ENCODE results near the gene KLHL29. TPM values are rescaled to one million over a fixed set of nuclear protein-coding genes. Genes with fewer than 3 reads are reported as not detected.

The KLHL29 gene
- total RNA-seq, 2 experiments from 2014 or later: 0.15 to 0.21 TPM

DNA sequence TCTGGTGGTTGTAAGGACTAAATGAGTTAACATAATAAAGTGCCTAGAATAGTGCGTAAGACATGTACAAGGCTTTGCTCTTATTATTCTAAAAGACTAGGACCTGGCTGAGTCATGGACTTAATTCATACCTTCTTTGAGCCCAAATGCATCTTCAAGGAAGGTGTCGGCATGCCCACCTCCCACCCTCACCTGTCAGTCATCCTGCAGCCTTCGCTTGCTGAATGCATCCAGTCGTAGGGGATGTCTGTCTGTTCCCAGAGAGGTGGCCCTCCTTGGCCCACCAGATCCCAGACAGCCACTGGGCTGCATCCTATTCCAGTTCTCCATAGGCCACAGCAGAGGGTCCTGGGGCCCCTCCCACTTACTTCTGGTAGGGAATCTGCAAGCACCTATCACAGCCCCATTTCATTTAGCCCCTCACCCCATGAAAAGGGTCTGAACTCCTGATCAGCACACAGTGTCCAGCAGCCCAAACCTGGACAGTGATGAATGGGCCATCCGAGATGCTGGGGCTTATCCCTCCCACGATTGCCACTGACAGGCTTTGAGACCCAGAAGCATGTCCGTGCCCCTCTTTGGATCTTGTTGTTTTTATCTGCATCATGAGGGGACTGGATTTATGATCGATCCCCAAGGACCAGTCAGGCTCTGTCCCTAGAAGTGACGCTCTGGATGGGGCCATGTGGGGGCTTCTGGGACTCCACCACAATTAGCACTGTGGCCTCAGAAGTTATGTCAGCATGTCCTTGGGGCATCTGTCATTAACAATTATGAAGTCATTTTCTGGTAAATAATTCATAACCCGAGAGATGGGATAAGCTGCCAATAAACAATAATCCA, 101.1 kb downstream of the KLHL29 start:
- ChIA-PET POLR2A (no interaction called here), CTCF (no interaction called here)

DNA sequence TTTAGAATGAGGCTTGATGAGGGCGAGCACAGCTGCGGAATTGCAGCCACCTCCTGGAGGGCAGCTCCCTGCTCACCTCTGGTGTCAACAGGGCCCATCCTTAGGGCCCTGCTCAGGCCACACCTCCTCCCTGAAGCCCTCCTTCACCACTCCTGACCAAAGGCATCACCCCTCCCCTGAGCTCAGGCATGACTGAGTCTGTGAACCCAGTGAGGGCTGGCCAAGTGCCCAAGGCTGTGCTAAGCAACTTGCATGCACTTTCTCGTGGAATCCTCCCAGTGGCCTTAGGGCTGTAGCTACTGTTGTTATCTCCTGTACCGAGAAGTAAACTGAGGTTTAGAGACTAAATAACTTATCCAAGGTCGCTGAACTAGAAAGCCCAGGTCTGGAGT, 101.7 kb downstream of the KLHL29 start:
- ChIA-PET POLR2A (no interaction called here), CTCF (no interaction called here)

DNA sequence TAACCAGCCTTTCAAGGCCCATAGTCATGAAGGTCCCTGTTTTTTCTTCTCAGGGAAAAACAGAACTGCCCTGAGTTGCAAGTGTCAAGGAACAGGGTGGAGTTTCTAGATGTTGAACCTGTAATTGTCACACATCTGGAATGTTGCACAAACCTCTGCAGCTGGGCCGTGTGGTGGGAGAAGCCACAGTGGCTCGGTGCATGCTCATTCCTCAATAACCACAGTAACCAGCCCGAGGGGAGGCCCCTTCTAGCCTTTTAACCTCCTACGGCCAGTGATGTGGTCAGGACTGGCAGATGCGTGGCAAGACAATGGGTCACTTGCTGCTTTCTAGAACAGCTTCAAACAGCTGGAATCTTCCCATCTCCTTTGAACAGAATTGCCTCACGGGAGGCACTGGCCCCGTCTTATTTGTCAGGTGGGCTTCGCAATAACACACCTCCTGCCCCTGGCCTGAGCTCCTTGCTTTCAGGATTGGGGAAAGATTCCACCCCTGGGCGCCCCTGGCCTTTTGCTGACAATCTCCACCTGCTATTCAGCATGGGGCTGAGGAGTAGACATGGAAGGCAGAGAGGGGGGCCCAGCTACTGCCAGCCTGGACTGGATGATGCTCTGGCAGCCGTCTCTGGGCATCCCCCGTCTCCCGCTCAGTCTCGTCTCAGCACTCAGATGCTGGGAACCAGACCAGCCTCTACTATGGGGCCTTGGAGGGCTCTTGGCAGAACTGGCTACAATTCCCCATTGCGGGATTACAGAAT, 102.9 kb downstream of the KLHL29 start:
- POLR2A ChIA-PET: no interaction called here
- CTCF ChIA-PET: no interaction called here

DNA sequence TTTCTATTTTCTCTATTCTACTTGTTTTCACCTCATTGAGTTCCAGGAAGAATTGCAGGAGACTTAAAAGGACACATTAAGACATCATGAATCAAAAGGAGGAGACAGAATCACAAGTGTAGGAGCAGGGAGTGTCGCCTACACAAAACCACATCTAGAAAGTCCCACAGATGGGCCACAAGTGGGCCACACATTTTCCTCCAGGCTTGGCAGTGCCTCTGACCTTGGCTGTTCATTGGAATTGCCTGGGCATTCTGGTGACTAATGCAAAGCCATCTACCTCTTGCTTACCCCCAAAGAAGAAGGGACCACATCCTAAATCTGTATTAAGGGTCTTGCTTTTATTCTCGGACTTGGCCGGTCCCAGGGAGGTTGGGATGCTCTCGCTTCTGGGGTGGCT, 103.6 kb downstream of the KLHL29 start:
- ChIA-PET CTCF (no interaction called here), POLR2A (no interaction called here)

DNA sequence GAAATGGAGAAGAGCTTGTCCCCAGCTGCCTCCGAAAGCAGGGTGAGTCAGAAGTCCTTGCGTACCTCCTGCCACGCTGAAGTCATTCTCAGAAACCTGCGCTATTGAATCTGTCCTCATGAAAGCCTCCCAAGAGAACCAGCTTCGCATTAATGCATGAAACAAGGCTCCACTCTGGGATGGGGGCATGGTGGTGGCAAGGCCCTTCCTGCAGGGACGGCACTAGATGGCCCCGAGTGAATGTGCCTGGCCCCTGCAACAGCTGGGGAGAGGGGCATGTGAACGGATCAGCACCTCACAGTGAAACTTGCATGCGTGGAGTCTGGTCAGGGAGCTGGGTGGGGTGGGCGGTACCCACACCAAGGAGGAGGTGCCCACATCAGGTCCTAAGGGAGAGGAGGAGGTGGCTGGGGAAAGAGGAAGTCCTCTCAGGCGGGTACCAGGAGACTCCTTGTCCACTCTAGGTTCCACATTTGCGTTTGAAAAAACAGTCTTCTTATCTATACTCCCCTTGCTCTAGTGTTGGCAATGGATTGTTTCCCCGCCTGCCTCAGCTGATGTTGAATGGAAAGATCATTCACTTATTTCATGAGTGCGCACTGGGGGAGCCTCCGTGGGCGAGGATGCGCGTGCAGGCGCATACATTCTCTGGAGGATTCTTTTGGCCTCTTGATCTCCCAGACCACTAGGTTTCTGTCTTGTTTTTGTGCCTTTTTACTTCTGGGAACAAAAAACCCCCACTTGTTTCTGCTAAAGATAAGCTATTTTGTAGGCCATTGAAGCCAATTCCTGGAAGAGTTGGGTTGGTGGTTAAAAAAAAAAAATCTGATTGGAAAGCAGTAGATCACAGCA, 104.7 kb downstream of the KLHL29 start:
- ChIA-PET POLR2A (no interaction called here), CTCF (no interaction called here)

DNA sequence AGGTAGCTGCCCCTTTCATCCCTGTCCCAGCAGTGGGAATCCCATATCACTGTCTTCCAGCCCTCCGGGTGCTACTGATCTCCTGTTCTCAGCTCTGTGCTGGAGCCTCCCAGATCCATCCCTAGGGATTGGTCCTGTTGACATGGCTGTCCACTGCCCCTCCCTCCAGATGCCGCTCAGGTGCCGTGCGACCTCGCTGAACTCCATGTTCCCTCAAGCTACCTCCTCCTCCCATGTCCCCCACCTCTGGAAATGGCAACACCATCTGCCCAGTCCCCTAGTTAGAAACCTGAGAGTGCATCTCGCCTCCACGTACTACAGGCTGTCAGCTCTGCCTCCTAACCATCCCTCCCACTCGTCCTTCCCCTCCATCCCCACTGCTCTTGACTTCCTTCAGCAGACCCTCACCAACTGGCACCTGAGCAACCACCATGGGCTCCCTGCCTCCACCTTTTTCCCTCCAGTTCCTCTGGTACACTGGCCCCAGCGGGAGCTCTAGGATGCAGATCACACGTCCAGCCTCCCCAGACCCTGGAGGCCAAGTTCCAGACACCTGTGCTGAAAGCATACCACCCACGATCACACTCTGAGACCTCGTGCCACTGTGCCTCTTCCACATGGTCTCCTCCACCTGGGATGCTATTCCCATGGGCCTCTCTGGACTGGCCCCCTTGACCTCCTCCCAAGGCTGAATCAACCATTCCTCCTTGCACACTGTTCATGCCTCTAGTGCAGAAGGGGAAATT, 106.8 kb downstream of the KLHL29 start:
- CTCF ChIA-PET: no interaction called here
- POLR2A ChIA-PET: no interaction called here

DNA sequence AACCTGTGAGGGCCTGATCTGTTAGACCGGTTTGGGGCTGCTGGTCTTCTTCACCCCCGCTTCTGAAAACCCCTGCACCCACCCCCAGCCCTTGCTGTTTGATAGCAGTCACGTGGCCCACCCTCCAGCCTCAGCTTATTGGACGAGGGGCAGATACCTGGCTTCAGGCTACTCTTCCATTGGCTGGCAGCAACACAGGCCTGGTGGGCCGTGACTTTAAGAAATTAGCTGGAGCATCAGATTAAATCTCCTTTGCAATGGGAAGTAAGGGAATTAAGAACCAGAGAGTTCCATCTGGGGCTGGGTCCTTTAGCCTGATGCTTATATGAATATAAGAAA, 107.3 kb downstream of the KLHL29 start:
- POLR2A ChIA-PET: no interaction called here
- CTCF ChIA-PET: no interaction called here

DNA sequence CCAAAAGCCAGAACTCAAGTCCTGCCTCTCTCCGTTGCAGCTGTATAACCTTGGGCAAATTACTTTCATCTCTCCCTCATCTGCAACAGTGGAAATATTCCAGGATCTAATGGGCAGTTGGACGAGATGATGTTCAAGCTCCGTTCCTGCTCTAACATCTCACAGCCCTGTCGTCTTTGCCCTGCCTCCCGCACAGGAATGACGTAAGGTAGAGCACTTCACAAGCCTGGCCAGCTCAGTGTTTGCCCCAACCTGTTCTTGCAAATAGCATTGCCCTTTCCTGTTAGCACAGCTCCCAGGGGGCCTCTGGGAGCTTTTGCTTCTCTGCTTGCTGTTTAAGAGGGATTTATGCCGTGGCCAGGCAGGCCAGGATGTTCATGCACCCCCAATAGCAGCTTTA, 107.9 kb downstream of the KLHL29 start:
- ChIA-PET POLR2A (no interaction called here), CTCF (no interaction called here)

DNA sequence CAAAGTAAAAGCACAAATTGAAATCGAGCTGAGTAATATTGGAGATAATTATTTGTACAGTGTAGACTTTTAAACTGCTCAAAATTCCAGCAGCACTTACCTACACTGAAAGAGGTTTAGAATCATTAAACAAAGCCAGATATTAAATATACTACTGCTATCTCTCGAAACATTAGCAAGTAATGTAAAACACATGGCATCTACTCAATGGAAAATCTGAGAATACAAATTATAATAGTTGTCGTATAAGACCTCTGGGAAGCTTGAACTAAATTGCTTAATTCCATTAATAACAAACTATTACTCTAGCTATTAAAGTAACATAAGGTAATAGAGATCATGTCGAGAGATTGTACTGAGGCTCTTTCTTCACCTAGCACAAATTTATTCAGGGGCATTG, 108.9 kb downstream of the KLHL29 start:
- ChIA-PET CTCF (no interaction called here), POLR2A (no interaction called here)

DNA sequence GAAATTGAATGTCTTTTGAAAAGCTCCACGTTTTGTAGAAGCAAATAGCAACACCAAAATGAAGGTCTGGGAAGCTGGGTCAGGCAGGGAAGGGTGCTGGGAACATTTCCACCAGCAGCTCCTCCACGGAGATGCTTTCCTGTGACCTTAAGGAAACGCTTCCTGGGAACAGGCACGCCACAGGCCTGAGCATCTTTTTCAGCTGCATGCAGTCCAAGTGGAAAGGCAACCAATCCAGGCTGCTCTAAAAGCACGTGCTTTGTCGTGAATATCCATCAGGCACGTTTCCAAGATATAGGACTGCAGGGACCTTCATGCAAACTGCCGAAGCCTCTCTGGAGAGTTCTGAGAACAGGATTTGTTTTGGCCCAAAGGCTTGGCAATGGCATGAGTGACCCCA, 109.3 kb downstream of the KLHL29 start:
- ChIA-PET CTCF (no interaction called here), POLR2A (no interaction called here)

DNA sequence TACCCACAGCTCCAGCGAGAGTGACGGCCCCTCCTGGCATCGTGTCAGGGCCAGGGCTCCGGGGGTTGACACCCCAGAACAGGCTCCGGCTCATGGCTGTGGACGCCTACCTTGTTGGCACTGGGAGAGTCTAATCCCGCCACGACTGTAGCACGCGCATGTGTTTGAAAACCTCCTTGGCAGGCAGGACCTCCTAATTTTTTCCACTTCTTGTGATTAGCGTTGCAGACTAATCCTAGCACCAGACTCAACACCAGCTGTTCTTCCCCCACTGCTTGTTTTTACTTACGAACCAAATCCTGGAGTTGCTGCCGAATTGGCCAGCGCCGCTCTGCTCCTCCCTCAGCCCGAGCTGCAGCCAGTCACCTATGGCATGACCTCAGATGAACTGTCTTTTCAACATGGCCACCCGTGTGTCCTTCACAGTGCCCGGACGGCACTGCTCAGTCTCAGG, 110.7 kb downstream of the KLHL29 start:
- ChIA-PET CTCF (no interaction called here), POLR2A (no interaction called here)

DNA sequence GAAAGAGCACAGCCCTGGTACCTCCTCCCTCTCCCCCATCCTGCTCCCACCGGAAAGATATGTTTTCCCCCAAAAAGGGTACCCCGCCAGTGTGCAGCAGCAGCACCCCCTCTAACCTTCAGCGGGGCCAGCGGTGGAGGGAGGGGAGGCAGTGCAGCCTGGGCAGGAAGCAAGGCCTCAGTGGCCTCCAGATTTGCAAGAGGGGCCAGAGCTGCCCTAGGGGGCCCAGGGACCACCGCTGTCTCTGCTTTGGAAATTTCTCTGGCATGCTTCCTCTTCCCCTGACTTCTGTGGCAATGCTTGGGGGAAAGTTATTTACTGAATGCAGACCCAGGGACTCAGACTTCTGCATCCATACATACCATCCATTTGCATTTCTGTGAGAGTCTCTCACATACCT, 111.5 kb downstream of the KLHL29 start:
- ChIA-PET CTCF (no interaction called here), POLR2A (no interaction called here)

DNA sequence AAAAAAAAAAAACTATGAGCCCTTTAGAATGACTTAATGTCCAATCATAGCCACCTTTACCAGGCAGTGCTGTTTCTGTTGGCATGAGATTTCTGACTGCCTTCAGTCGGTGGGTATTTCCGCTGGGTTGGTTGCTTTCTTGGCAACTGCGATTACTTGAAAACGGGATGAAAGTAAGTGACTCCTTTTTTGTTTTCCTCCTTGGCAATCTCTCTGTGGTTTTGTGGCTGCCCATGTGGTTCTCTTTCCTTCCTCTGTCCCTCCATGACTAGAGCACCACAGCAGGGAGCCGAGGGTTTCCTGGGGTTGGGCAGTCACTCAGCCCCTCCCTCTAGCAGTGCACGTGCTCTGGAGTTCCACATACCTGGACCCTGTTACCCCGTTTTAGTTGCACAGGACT, 112.1 kb downstream of the KLHL29 start:
- ChIA-PET POLR2A (no interaction called here), CTCF (no interaction called here)

DNA sequence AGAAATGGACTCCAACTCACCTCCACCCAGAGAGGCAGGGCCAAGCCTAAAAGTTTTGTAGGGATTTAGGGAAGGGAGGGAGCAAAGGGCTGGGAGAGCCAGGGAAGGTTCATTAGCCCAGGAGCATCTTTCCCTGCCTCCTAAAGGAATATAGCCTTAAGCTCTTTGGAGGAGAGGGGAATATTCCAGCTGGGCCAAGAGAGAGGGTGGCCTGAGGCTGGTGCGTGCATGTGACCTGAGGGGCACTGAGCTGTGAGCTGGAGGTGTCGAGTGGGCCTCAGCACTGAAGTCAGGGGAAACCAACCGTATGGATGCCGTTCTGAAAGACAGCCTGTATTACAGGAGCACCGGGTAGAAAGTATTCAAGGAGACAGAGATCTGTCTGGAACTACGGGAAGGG, 112.6 kb downstream of the KLHL29 start:
- ChIA-PET POLR2A (no interaction called here), CTCF (no interaction called here)

DNA sequence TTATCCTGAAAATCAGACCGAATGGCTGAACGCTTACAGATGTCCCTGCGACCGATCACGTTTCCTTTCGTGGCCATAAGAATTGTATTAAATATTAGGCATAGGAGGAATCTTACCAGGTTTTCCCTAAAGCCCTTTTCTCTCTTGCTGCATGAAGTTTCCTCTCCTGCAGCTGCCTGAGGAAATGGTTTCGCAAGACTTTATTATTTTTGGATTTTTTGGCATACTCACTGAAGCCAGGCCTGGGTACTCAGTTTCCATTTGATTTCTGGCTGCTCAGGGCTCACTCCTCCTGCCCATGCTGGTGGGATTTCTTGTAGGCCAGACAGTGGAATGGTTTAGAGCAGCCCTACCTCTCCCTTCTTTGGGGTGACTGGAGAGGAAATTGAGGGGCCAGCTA, 114.0 kb downstream of the KLHL29 start:
- ChIA-PET CTCF (no interaction called here), POLR2A (no interaction called here)

DNA sequence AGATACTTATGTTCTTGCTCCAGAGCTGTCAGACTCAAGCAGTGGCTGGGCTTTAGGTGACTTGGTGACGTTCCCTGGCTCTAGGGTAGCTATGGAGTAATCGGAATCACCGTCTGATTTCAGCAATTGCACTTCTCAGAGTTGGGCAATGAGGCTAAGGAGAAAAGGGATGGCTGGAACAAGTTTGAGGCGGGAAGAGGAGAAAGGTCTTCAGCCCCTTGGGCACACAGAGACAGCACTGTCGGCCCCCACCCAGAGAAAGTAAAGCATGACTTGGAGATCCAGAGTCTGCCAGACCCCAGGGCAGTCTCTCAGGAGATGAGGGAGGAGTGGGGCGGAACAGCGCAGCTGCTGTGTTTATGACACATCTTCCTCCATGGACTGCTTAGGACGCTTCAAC, 114.5 kb downstream of the KLHL29 start:
- ChIA-PET CTCF (no interaction called here), POLR2A (no interaction called here)

DNA sequence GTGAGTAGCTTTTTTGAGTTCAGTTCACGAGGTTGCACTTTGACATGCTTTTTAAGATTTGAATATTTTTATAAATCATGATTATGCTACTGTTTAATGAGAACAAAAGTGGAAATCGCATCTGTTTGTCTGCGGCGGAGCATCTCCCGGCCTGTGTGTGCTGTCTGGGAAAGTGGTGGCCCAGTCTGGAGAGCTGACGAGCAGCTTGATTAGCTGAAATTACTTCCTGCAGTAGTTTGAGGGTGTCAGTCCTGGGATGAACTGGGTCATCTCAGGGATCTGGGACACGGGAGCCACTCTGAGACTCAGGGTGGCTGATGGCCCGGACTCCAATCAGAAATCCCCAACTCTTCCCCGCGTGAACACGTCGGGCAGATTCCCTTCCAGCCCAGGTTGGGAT, 115.9 kb downstream of the KLHL29 start:
- CTCF ChIA-PET: no interaction called here

DNA sequence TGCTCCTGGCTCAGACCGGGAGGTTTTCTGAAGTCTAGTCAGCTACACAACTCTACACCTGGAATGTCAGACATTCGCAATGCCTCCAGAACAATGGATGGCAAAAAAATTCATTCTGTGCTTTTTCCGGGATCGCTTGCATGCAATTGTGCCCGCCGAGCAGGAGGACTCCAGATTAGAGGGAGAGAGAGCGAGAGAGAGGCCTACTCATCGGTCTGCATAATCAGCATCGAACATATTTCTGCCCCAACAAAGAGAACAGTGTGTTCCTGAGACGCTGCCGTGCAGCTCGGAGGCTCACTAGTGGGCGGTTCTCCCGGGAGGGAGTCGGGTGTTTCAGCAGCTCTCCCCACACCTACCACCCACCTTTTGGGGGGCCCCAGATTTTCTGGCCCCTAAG, 117.1 kb downstream of the KLHL29 start:
- CTCF ChIA-PET: no interaction called here
- POLR2A ChIA-PET: no interaction called here

More for the DNA sequence above, 115.9 kb downstream of the KLHL29 start:
- POLR2A ChIA-PET: no interaction called here

DNA sequence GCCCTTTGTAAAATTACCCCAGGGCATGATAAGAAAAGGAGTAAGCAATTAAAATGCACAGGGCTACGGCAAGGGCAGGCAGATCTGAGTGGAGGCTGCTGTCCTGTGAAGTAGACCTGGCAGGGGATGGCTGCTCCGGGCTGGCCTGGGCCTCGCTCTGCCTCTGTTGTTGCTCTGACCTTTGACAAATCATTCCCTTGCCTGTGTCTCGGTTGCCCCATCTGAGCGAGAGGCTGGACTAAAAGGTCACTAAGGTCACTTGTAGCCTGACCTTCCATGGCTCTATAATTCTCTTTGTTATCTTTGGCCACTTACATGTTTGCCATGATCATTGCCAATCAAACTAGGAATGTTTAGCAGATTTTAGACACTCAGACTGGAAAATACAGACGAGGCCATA, 118.1 kb downstream of the KLHL29 start:
- CTCF ChIA-PET: no interaction called here
- POLR2A ChIA-PET: no interaction called here

DNA sequence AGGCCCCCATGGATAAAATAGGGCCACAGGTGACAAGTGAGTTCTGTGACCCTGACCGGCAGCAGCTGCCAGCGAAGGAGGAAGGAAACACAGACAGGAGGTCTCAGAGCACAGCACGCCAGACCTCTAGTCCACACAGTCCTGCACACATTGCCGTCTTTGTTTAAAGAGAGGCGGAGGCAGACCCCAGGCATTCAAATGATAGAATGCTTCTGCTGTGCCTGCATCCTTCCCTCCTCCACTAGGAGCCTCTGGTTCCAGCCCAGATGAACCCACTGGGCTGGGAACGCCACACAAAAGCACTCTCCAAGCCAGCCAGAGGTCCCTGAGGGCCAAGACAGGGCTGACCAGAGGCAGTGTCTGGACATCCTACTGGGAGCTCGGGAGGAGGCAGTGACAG, 118.7 kb downstream of the KLHL29 start:
- ChIA-PET POLR2A (no interaction called here), CTCF (no interaction called here)

Measured in activated CD8-positive, alpha-beta memory T cell treated with anti-CD3 and anti-CD28 coated beads for 36 hours (primary cell).